SK-N-DZ (cell line): ENCODE results near the gene UXT.
"Not testable (repeated sequence)": the region's sequence is repeated elsewhere in the genome, so short reads cannot be mapped to it uniquely, and the experiment has no call there.

Source experiments
- DNase-seq: peaks from one replicate; pipeline ENCODE4 v3.0.0-alpha.2; 2015; ENCODE audit warnings: low spot score

UXT gene

DNA sequence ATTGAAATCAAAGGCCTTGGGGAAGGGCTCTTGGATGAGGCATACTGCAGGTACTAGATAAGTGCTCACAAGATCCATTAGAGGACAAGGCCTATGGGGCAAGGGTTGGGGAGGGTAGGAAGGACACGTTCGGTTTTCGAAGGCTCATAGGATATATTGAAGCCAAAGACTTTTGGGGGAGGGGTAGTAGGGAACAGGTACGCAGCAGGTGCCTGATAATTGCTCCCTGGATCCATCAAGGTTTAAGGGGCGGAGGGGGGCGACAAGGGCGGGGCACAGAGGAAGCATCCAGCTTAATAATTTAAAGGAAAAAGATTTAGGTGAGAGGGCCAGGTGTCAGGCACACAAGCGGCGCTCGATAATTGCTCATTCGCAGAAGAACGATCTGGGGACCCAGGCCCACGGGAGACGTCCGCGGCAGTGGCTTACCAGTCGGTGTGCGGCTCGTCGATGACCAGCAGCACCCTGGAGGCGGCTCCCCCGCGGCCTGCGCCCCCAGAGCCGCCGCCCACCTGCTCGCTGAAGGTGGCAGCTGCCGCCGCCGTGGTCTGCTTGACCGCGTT lies 40.0 kb downstream of the UXT start:
- DNase-seq, result no peak

DNA sequence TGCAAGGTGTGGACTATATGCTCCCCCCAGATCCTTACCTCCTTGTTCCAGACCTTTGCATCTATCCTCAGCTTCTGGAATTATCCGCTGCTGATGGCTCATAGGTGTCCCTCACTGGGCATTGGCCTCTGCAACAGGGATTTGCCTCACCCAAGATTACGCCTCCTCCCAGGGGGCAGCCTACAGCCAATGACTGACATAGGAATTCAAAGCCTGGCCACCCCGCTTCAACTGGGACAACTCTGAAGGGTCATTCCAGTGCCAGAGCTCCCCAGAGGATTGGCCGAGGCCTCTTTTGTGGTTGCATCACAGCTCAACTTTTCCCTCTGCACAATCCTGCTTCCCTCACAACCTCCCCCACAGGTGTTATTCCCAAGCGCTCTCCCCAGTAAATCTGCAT lies 44.4 kb downstream of the UXT start:
- no peak for DNase-seq

GRCh38 chrX:47613082-47613481 lies 45.9 kb downstream of the UXT start:
- no peak for DNase-seq

- DNase-seq, result no peak
These were observed 46.6 kb downstream of the UXT start for GRCh38 chrX:47612418-47612817.

DNA sequence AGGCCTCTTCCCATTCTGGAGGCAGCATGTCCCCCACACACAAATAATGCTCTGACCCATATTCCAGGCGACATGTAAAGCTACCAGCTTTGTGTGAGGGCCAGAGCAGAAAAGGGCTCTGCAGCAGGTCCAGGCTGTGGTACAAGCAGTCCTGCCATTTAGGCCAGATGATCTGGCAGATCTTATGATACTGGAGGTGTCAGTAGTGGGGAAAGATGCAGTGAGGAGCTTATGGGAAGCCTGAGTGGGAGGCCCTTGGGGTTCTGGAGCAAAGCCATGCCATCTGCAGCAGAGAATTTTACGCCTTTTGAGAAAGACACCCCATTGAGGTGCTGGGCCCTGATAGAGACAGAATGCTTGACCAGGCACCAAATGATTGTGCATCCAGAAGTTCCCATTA lies 47.1 kb downstream of the UXT start:
- no peak for DNase-seq

GRCh38 chrX:47611489-47611888 lies 47.5 kb downstream of the UXT start:
- no peak for DNase-seq

GRCh38 chrX:47610511-47610910 lies 48.5 kb downstream of the UXT start:
- DNase-seq, result no peak

DNA sequence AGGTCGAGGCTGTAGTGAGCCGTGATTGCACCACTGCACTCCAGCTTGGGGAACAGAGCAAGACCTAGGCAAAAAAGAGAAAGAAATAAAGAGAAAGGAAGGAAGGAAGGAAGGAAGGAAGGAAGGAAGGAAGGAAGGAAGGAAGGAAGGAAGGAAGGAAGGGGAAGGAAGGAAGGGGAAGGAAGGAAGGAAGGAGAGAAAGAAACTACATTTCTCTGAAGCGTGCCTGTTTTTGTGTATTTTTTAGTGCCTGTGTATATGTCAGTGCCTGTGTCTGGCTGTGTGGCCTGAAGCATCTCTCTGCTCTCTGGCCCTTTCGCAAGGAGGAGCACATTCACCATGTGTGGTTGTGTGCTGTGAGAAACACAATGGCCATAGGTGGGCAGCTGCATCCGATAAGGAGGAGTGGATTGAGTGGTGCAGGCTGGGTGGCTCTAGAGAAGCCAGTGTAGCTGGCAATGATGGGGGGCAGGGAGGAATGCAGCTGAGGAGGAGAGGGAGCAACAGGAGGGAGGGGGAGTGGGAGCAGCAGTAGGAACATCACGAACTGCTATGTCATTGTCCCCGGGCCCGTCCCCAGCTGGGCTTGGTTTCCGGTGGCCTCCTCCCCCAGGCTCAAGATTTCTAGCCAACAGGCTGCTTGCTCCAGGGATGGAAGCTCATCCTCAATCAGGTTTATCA lies 50.7 kb downstream of the UXT start:
- no peak for DNase-seq

DNA sequence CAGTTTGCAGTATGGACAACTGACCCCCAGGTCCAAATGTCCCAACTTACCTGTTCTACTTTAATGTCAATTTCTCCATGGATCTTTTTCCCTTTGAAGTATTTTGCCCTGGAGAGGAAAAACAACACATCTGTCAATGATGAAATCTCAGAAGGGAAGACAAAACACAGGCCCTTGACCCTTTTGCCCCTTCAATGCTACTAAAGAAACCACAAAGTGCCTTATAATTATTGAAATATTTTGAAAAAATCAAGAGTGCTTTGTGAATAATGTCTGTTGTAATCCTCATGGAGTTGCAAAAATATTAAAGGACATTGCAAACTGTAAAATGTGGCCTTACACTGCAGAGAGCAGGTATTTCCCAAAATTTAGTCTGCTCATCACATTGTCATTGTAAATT lies 51.9 kb downstream of the UXT start:
- no peak for DNase-seq

DNA sequence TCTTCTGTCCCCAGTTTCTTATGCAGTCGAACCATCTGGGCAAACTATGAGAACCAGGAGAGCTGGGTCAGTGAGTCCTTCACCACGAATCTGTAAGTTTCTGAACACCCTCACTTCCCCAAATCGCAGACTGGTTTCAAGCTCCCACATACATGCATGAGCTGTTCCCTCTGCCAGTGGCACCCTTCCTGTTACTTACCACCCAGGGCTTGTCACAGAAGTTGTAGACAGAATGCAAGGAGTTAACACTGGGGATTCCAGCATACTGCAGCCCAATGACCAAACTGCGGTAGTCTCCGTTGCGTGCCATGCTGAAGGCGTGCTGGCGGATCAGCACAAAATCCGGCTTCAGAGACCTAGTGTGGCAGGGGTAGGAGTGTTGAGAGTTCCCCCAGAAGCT lies 54.0 kb downstream of the UXT start:
- DNase-seq, result no peak

- DNase-seq, result not testable (repeated sequence)
These were observed 55.9 kb downstream of the UXT start for GRCh38 chrX:47603125-47603524.
